HTR-8/SVneo (cell line): ENCODE results near the gene ADH7.
A peak's percentile ranks its signal among the peaks of the same experiment; 100 is the strongest.

Experiments
- DNase-seq: peaks from one replicate; pipeline ENCODE4 v3.0.0; 2011; ENCODE audit warnings: low spot score, mixed read lengths; ENCODE audit not compliant: insufficient read length
- FAIRE-seq: peaks from 2 replicates; lab custom pipeline; 2011; peaks lifted over from hg19 to GRCh38; lab: Jason Lieb, UNC

The ADH7 gene

DNA sequence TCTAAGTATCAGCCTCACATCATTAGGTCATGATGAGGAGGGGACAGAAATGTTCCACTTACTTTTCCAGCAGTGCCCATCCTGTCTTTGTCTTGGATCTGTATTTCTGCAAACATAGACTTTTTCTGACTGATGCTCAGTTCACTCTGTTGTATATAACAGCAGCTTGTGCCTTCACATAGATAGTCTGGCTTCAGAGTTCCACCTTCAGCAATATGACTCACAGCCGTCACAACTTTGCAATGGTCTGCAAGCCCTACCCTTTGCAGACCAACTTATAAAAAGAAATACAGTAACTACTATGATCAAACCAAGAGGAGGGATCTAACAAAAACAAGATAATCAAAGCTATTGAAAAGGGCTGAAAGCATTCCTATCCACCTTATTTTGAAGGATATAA lies at the start of gene ADH7:
Gene ADH7, minus strand, starts transcription at position 189 of the 400 bp plus-strand sequence. Its CDS starts 109 bp downstream, at position 80.
- FAIRE-seq: no peak
- no peak for DNase-seq

DNA sequence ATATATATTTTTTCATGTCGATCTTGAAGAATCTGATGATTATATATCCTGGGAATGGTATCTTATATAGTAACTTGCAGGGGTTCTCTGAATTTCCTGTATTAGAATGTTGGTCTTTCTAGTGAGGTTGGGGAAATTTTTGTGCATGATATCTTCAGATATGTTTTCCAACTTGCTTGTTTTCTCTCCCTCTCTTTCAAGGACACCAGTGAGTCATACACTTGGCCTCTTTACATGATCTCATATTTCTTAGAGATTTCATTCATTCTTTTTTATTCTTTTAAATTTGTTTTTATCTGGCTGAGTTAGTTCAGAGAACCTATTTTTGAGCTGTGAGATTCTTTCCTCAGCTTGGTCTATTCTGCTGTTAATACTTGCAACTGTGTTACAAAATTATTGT lies 48.5 kb upstream of the ADH7 start:
- no peak for DNase-seq
- no peak for FAIRE-seq

DNA sequence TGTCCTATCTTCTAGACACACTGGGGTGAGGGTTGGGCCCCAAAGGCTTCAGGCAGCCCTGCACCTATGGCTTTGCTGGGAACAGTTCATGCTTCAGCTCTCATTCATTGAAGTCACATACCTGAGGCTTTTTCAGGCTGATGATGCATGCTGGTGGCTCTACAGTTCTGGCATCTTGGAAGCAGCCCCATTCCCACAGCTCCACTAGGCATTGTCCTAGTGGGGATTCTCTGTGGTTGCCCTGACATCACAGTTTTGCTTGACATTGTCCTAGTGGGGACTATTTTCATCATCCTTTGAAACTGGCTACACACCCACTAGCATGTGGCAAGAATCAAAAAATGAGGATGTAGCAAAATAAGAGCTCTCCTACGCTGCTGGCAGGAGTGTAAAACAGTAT lies 38.0 kb upstream of the ADH7 start:
- no peak for FAIRE-seq

DNA sequence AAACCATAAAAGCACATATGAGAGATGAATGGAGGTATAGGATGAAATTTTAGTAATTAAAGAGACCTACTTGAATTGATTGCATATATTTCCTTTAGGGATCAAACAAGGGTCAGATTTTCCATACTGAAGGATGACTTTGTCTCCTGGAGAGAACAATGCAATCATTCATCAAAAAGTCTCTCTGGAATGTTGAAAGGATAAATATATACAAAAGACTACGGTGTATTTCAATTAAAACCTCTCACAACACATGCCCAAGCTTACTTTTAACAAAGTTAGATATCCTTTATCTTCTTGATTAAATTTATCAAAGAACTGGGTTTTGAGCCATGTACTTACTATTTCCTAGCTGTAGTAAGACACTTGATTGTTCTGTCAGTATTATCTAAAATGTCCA lies 36.8 kb upstream of the ADH7 start:
- FAIRE-seq: no peak
- no peak for DNase-seq

More for the DNA sequence above, 38.0 kb upstream of the ADH7 start:
- DNase-seq: no peak

DNA sequence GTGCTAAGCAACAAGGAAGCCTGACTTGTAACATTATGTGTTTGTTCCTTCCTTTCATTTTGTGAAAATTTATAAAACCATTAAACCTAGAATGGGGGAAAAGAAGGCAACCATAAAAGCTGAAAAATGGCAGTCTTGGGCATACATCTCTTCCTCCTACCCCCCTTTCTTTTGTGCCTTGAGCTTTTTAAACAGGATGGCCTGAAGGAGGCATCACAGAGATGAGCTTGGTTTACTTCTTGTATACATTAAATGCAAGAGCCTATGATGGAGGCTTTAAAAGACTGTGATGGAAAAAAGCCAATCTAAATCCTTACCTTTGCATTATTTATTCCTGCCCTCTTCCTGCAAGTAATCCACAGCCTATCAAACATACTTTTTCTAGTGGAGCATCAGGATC lies 36.2 kb upstream of the ADH7 start:
- DNase-seq (no peak), FAIRE-seq (no peak)

DNA sequence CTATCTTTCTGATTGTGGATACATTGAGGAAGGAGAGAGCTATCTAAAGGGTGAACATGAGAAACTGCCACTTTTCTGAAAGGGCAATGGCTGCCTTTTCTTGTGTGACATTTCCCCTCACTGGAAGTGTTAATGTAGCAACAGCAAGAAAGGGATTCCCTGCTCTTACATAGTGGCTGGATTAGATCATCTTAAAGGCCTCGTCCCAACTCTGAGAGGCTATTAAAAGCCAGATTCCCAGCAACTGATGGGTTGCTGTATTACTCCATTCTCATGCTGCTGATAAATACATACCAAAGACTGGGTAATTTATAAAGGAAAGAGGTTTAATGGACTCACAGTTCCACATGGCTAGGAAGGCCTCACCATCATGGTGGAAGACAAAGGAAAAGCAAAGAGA lies 33.7 kb upstream of the ADH7 start:
- no peak for DNase-seq
- FAIRE-seq: no peak

DNA sequence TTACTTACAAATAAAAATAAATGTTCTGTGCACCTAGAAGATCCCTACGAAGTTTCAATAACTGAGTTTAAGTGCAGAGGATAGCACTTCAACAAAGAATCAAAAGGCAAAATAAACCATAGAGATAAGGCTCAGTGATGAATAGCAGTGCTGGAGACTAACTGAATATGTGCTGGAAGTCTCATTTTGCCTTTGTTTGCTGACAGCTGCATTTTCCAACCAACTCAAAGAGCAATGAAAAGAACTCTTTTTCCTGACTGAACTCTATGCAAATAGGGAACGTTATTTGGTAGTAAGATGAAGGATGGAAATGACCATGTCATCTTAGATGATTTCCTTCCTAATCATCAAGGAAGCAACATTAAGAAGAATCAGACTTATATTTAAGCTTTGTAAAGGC lies 32.7 kb upstream of the ADH7 start:
- FAIRE-seq (no peak), DNase-seq (no peak)

DNA sequence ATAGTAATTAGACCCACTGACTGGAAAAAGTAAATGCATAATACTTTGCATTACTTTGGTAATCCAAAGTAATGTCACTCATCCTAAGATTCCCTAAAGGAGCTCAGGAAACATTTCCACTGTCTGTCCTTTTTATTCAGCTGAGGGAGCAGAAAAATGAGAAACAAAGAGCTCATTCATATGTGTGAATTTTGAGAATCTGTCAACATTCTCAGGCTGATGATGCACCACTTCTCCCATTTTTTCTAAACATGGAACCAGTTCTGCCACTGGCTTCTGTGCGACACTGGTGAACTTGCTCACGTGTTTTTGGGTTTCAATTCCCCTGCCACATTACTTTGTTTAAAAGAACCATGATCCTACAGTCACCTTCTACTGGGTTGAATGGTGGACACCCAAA lies 28.4 kb upstream of the ADH7 start:
- DNase-seq: no peak

DNA sequence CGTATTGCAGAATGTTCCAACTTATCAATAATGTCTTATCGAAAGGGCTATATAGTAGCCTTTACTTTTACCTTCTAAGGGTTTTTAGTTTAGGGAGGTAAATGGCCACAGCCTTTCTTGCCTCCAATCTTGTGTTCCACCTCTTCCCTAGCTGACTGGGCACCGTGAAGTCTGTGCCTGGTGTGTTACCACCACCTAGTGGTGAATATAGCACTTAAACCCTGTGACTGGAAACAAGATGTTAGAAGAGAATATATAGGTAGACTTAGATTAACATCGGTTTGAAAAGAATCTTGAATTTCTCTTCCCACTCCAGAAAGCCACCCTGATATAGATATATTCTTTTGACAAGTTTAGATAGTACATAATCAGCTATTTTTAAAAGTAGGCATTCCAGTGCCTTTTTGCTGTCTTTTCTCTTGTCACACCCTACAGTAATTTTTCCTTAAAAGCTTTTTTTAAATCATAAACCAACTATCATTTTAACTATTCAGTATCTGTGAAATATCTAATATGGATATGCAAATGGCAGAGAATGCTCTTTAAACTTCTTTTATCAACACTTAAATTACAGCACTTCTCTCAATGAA lies 27.8 kb upstream of the ADH7 start:
- no peak for FAIRE-seq
- DNase-seq: peak; percentile 31

More for the DNA sequence above, 28.4 kb upstream of the ADH7 start:
- no peak for FAIRE-seq

DNA sequence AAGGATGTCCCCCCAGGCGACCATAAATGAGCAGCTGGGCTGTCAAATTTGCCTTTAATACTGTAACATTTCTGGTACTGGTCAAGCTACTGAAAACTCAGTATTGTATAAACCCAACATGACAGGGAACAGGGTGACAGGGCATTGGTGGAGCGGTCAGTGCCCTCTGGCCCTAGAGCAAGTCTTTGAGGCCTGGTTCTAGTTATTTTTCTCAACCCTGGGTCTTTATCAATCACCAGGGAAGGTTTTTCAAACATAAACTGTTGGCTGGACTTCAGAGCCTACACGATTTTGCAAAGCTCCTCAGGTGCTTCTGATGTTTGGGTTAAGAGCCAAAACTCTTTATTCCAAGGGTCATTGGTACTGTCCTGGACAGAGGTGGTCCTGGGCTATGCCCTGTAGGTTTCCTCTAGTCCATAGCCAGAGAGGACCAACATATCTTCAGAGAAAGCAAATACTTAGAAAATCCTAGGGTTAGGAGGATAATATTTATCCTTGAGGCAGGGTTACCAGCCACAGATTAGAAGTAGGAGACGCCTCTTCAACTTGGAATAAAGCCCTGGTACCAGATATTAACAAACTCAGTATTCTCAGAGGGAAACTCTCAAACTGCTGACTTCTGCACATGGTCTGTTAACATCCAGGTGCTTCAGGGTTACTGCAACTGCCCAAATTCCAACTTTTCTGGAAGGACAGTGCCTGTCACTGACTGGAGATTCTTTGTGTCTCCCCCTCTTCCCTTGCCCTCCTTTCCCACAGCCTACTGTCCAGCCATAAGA lies 26.7 kb upstream of the ADH7 start:
- FAIRE-seq (no peak), DNase-seq (no peak)

DNA sequence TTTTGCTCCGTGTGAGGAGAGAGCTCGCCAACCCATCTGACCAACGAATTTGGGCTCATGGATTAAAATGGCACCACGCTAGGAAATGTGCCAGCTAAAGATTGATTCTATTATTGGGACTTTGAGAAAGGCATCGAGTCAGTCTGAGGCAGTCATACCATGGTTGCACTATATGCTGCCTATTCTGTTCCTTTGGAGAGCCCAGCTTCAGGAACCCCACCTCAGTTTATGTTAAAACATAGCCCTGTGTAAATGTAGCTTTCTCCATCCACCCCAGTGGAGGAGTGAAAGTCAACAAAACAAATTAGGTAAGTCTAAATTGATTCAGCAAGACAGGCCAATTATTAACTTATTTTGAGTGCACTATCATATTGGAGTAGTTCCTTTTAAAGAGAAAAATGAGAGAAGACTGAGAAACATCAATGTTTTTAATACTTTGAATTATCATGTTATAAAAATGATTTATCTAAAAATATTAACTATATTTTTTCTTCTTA lies 24.5 kb upstream of the ADH7 start:
- DNase-seq (no peak), FAIRE-seq (no peak)

DNA sequence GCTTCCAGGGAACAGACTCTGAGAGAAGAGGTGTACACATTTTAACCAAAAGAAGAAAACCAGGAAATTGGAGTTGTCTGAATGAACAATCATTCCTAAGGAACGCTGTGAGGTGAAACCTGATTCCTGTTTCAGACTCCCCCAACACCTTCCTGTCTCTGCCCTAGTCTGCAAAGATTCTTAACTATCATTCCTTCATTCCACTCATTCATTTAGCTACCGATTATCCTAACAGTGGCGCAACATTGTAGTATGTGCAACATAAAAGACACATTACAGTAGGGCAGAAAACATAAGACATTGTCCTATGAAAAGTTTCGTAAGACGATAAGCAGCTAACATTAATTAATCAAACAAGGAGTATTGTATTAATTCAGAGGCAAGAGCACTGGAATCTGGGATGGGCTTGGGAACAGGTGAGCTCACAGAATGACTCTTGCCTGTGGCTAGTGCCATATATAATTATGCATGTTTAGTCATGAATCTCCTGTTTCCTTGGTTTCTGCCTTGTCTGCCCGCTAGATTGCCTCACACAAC lies 23.8 kb upstream of the ADH7 start:
- FAIRE-seq: no peak
- peak; percentile 2 for DNase-seq

DNA sequence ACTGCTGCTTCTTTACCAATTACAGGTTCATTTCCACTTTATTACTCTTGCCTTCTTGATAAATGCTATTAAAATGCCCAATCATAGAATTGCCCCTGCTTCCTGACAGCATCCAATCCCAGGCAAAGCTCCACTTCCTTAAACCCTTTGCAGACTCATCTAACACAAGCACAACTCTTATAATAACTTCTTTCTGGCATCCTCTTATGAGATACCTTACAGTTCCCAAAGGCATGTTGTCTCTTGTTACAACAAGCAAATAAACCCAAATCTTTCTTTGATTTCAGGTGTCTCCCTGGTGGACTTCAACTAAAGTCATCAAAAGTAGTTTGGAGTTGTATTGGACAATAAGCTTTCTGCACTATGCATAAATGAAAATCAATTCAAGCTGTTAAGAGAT lies 22.5 kb upstream of the ADH7 start:
- FAIRE-seq (no peak), DNase-seq (no peak)

DNA sequence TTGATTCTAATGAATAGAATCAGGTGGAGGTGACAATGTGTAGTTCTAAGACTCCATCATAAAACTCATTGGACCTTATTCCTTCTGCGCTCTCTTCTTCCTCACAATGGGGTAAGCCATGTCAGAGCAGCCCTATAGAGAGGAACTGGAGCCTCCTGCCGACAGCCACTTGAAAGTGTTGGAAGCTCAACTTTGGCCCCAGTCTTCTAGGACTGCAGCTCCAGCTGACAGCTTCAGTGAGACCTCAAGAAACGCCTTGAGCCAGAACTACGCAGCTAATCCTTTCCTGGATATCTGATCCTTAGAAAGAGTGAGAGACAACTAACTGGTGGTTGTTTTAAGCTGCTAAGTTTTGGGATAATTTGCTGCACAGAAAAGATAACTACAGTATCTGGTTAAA lies 22.1 kb upstream of the ADH7 start:
- FAIRE-seq: no peak
- no peak for DNase-seq

DNA sequence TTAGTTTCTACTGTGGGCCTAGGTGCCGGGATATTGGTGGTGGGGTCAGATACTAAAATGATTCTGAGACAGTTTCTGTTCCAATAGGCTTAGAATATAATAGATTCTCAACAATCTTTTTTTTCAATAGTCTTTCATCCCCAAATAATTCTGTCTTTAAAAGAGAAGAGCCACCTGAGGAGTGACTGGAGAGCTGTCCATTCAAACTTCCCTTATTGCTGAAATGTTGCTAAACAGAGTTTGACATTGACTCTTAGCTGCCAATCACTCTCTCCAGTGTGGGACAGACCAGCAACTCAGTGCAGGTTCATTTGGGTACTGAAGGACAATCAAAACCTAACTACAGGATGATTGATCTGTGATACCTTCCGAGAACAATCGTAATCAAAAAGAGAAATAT lies 12.4 kb upstream of the ADH7 start:
- FAIRE-seq: no peak
- no peak for DNase-seq

DNA sequence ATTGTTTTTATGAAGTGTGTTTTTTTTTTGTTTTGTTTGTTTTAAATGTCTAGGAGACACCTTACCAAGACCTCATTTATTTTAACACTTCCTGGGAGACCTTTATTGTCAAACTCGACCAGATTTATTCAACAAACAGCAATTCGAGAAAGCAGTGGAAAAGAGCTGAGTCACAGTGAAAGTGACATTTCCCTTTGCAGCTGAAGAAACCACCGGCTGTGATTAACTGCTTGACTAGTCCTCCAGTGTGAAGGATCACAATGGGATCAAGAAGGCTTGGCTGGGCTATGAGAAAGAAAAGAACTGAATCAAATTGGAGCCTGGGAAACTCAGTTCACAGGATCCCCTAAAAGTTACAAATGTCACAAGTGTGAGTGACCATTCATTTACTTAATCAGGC lies 11.9 kb upstream of the ADH7 start:
- FAIRE-seq: no peak

DNA sequence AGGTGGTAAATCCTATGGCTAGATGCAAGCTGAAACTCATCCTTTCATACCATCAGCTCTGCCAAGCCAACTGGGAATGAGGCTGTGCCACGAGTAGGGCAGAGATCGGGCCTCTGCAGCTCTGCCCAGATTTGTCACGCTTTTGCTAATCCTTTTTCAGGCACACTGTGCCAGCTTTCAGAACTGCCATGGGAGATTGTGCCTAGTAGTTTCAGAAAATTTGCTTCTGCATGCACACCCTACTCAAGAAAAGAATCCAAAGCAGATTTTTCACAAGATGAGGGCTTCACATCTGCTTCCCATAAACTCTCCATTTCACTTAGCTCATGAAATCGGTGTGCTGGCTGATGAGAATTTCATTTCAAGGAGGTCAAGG lies 3.3 kb upstream of the ADH7 start:
- FAIRE-seq: no peak
- no peak for DNase-seq

More for the DNA sequence above, 11.9 kb upstream of the ADH7 start:
- DNase-seq: no peak

DNA sequence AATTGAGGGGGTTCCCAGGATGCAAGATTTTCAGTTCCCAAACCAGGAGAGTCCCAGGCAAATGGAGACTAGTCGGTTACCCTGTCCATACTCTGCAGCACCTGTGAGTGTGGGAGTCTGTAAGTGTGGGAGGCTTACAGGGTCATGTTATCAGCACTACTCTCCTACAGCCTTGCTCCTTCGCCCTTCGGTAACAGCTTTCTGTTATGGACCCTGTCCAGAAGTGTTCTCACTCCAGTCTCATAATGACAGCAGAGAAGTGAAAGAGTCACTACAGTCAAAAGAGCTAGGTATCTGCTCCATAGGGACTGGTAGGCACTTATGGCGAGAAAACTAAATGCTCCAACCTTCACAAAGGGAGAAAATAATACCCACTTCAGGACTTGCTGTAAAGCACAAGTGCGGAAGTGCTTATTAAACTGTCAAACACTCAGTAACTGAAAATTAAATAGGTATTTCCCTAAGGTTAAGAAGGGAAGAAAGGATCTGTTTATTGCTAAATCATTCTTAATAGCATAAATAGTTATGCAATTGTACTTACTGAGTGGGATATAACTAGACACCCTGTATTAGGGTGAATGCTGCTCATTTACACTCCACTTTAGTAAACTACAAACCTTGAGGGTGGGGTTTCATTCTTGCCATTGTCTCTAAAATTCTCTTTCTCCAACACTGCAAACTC lies 2.7 kb upstream of the ADH7 start:
- FAIRE-seq: no peak
- no peak for DNase-seq

DNA sequence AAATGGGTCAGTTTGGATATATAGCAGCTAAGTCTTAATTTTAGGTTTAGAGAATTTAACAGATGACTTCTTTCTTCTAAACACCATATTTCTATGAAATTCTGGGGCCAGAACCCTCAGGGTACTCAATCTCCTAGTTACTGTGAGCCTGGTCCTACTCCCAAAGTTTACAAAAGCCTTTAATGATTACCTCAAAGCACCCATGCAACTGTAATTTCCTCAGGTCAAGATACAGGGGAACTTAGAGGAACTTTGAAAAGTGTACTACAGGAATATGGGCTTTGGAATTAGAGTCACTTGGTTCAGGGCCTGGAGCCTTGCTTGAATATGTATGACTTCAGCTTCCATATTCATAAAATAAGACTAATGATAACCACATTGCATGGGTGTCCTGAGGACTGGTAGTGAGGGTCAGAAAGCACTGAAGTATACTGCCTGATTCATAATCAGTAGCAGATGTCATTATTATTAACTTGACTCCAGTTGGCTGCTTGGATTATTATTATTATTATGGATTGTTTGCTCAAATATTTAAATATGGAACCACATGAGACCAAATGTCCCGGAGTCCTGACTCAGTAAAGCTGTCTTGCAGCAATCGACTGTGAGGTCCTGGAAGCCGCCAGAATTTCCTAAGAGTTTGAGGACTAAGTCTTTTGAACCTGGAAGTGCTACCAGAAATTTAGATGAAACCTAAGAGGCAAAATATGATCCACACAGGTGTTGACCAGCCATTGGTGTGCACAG lies 2.0 kb upstream of the ADH7 start:
- FAIRE-seq: no peak

DNA sequence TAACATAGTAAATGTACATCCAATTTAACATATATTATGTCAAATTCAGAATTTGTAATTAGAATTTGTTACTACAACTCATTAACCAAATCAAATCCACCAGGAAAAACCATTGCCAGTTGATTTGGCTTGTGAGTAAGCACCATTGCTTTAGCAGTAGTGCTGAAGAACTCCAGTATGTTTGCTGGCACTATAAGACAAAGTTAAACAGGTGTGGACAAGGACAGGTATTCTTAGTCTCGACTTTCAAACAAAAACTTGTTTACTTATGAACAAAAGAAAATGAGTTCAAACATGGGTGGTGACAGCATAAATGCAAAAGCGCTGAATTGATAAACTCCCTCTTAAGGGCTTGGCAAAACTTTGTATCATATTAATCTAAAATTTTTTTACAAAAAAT lies 1.3 kb upstream of the ADH7 start:
- FAIRE-seq: no peak
- DNase-seq: no peak

More for the DNA sequence above, 2.0 kb upstream of the ADH7 start:
- no peak for DNase-seq
